ENCODE results near the gene LINC00237.

The LINC00237 gene

DNA sequence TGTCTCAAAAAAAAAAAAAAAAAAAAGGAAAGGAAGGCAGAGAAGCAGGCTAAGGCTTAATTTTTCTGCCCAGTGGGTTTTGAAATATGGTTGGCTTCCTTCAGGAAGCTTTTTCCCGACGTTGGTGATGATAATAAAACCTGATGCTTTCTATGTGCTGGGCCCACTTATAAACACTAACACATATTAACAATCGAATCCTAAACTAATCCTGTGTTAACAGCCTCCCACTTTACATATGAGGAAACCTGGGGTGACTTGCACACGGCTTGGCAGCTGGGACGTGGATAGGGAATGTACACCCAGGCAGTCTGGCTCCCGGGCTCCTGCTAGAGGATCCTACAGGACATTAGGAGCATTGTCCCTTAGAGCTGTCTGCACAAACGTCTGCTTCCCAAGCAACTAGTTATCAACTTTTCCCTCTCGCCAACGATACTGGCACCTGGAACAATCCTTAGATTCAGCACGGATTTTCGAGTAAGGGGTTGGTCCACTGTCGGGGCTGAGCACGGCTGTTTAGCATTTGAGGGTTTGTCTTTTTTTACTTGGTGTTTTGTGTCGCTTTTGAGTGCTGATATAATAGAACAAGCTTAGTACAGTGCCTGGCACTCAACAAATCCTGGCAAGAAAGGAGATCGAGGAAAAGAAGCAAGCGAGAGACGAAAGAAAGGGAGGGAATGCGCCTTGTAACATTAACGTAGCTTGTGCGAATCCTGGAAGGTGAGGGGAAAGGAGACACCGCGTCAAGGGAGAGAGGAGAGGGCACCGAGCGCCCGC lies 19.1 kb upstream of the LINC00237 start:
- DNase-seq: no peak

DNA sequence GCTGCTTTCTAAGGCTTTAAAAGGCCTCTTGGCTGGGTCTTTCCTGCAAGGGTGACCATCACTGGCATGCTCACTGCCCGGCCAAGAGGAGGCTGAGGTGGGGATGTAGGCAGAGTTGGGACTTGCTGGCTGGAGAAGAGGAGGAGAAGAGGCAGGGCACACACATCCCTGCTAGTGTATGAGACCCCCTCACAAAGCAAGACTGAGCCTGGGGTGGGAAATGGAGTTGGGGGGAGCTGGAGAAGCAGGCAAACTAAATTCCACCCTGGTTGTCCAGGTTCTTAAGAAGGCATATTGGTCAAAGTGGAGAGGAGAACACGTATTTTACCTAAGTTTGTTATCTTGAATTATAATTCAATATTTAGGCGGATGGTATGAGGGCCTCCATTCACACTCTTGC lies 18.0 kb upstream of the LINC00237 start:
- DNase-seq: no peak

DNA sequence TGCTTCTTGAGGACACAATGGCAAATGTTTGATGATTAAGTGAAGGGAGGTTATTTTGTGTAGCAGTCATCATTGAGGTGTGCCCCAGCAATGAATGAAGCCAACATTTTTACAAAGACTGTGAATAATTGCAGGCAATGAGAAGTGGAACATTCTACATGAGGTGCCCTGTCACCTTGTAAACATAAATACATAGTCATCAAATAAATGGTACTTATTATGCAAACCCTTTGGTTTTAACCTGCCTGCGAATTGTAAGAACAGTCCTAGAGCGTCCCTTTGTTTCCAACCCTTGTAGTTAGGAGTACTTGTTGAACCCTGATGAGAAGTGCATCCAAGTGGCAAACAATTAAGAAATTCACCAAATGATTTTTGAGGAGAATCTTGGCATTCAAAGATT lies 12.6 kb upstream of the LINC00237 start:
- no peak for DNase-seq

DNA sequence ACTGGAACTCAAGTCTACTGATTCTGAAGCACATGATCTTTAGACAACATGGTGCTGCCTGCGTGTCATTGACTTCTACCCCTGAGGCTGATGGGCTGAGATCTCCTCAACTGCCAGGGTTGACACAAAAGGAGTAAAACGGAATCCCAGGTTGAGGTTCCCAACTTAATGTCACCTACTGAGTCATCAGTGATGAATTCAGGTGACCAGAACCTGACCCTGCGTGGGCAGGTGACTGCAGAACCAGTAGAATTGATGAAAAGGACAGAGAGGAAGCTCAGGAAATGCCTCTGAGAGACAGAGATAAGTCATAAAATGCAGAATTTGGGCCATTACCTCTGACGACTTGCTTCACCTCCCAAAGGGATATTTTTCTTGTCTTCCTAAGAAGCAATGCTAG lies 12.0 kb upstream of the LINC00237 start:
- no peak for DNase-seq

DNA sequence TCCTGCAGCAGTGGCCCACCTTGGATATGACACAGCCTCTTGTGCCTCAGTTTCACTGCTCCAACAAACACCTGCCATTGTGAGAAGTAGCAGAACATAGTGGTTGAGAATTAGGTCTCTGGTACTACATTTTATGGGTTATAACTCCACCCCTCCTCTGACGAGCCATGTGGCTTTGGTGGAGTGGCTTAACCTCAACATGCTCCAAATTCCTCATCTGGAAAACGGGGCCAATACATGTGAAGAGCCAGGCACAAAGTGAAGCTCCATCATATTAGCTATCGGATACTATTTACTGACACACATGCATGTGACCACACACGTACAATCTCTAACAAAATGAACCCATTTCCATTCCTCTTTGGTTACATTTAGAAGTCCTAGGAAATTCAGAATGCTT lies 11.4 kb upstream of the LINC00237 start:
- DNase-seq: no peak

DNA sequence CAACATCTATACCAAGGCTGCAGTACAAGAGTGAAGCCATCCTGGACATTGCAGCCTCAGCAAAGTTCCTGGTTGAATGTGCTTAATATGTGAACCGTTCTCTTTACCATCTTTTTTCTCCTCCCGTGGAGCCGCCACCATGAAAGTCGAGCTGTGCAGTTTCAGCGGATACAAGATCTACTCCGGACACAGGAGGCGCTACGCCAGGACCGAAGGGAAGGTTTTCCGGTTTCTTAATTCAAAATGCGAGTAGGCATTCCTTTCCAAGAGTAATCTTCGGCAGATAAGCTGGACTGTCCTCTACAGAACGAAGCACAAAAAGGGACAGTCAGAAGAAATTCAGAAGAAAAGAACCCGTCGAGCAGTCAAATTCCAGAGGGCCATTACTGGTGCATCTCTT lies 8.4 kb upstream of the LINC00237 start:
- no peak for DNase-seq

DNA sequence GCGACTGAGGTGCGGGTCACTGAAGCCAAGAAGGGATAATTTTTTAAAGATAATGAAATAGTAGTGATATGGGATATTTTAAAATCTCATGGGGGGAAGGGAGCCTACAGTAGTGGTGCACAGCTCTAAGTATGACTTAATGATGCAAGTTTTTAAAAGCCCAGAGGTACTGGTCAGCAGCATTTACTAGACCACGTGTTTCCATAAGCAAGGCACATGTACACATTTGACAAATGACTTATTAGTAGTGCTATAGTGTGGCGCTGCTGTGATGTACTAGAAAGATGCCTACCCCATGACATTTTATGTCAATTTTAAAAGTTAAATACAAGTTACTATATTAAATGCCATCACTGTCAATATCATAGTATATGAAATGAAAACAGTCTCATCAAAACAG lies 7.5 kb upstream of the LINC00237 start:
- no peak for DNase-seq

- no peak for DNase-seq
Observed at GRCh38 chr20:21111416-21111815, 5.3 kb upstream of the LINC00237 start.

DNA sequence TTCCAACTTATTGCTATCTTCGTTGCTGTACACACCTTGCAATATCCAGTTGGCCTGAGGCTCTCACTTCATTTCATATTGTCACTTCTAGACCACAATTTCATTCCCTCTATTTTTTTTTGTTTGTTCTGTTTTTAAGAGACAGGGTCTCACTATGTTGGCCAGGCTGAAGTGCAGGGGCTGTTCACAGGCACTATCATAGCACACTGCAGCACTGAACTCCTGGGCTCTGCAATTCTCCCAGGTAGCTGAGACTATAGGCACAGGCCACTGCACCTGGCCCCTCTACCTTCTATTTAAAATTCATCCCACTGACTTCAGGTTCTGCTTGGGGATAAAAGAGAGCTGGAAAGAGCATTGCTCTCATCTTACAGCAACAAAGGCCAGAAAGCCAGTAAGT lies 4.7 kb upstream of the LINC00237 start:
- no peak for DNase-seq

GRCh38 chr20:21109144-21109543 lies 3.0 kb upstream of the LINC00237 start:
- no peak for DNase-seq

DNA sequence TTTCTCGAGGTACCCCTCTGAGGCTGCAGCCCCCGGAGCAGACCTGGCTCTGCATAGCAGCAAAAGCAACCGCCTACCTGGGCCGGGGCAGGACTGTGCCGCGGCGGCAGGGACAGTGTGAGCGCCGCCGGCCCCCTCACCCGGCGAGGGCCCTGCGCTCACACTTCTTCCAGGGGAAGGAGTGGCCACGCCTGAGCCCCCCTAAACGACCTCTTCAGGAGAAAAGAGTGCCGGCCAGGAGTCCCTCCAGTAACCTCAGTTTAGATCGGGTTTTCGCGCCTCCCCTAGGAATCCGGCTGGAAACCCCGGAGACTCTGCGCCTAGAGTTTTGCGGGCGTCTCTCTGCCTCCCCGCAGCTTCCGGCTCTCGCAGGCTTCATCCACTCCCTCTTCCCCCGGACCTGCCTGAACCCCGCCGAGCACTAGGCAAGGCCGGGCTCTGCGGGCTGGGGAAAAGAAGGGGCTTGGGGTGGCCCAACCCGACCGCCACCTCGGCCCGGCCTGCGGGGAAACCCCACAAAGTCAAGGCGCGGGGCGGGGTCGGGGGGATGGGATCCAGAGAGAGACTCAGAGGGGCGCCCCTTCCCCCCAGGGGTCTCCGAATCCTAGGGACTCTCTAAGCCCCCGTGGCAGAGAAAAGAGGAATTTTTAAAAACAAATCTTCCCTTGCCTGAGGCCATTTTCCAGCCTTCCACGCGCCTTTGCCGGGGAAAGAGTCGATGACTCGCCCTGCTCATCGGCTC lies 558 bp downstream of the LINC00237 start:
- peak in 2 of 6 experiments; percentile 10 to 28 for DNase-seq

DNA sequence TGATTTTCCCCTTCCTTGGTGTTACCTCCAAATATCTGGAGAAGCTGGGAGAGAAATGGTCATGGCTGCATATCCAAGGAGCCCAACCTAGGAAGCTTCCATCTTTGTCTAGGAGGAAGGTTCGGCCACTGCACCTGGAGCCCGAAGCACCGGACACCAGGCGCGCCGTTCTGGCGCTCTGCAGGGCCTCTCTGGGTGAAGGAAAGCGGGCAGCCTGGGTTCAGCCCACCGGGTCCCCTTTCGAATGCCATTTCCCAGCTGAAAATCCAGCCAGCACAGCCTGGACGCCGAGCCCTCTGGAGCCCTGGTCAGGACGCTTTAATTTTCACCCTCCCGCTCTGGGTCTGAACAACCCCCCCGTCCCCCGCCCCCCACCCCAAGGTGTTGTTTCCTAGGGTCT lies 1.2 kb downstream of the LINC00237 start:
- no peak for DNase-seq

GRCh38 chr20:21104466-21104761 lies 1.7 kb downstream of the LINC00237 start:
- peak in 1 of 6 experiments; percentile 26 for DNase-seq

DNA sequence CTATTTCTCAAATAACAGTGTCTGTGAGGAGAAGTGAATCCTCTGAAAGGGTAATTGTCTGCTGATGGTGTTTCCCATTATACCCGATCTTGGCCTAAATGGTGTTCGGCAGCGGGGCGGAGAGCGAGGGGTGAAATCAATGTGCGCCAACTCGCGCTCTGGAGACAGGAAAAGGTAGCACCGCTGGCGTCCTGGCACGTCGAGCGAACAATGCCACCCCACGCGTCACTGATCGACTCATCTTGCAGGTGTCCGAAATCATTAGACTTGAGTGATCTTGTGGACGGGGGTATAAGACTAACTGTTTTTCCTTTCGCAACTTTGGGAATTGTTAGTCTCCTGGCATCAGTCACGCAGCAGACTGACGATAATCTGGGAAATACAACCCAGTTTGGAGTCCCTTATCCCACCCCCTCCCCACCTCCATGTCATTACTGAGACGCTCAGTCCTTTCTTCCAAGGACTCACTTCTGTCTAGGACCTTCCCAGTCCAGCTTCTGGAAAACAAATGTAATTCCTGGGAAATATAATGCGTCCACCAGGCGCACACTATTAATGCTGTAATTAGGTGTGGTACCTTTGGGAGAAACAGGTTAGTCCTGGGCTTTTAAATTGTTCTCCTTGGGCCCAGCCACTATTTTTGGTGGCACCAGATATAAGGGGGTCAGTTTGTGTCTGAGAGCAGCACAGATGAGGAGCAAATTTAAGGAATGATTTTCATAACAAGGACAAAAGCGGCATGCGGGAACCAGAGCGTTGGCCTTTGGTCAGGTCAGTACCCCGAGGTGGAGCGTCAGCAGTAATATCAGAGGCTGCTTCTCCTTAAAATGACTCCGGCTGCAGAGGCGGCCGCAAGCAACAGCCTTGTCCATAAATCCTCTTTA lies 2.3 kb downstream of the LINC00237 start:
- DNase-seq: peak in 1 of 6 experiments; percentile 17

DNA sequence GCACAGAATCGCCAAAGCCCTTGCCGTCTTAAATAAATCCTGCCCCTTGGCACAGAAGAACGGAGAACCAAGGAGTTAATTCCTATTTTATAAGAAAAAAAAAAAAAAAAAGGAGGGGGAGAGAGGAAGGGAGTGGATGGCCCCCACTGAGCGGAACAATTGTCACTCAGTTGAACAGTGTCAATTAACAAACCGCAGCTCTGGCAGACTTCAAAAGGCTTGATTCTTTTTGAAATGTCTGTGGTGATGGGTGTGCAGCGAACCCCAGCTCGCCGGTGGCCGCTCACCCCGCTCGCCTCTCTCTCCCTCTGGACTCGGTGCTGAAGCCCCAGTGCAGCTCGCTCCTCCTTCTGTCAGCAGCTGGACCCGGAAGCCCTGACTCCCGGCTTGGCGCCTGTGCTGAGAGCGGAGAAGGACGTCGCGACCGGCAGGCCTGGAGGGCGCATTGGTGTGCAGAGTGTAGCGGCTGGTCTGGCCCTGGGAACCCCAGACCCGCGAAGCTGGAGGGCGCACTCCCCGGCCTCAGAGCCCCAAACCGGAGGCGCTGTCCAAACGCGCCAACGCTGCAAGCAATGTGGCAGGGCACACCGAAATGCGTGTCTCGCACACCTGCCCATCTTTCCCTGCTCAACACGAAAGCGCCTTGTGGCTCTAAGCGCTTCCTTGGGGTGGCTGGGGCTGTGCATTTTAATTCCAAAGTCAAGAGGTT lies 3.4 kb downstream of the LINC00237 start:
- peak in 4 of 6 experiments; percentile 26 to 68 (median 42) for DNase-seq

- DNase-seq: peak in 1 of 6 experiments; percentile 39
Observed at GRCh38 chr20:21101932-21102575, 4.1 kb downstream of the LINC00237 start.

GRCh38 chr20:21101453-21101931 lies 4.7 kb downstream of the LINC00237 start:
- DNase-seq: peak in 1 of 6 experiments; percentile 23

DNA sequence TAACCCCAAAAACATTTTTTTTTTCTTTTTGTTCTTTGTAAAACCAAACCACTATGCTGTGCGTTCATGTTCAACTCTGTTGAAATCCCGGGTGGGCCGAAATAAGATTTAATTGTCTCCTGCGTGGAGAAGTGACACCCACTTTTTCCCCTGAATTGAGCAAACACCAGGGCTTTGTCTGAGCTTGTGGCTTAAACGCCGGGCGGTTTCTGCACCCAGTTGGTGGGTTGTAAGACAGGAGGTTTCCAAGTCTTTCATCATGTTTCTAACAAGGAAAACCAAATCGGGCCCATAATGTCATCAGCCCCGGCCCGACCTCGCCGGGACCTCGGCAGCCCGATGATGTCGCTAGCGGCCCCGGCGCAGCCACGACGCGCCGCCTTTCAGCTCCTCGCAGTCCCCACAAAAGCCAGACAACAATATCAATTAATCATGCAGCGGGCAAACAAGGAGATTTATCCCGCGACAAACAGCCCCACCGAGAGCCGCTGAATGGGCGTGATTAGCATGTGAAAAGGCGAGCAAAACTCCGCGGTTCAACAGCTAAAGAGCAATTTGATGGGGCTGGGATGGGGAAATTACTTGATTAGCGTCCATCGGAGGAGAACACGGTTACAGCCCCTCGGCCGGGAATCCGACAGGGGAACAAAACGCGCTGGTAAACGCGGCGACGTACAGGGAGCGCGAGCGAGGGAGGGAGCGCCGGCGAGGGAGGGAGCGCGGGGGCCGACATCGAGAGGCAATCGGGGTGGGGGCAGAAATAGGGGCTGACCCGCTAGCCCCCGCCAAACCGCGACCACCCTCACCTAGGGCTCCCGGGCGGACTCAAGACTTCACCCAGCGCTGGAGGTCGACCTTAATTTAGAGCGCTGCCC lies 5.3 kb downstream of the LINC00237 start:
- peak in 2 of 6 experiments; percentile 40 to 45 for DNase-seq

DNA sequence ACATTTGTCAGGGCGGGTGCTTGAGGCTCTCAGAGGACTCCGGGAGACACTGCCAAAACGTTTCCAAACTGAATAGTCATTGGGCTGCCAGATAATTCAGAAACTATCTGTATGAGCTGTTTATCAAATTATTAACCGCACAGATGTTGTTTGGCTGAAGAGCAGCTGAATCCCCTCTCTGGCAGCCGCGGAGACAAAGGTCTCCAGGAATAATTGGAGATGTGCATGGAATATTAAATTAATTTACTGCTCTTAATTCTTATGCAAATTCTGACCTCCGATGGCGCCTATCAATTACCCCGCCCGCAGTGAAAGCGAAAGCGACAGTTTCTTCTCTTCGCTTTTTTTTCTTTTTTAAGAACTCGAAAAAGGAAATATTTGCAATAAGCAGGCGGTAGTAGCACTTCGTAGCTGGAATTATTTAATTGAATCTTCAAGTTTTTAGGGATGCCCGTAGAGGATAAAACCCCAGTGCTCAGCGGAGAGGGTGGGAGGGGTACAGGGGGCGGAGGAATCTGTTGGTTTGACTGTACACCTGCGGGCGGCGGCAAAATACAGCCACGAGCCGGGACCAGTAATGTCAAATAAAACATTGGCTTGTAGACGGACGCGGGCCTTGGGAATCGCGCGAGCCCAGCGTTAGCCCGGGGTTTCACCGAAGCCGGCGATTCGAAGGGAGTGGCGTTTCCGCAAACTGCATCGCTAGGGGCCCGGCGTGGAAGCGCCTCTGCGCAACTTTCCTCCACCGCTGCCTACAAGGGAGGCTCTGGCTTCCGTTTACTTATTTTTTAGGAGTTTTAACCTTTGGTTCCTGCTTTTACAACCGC lies 6.2 kb downstream of the LINC00237 start:
- peak in 3 of 6 experiments; percentile 9 to 49 (median 44) for DNase-seq

Measured in stimulated activated naive CD4-positive, alpha-beta T cell (primary cell).